ENCODE measurements around the gene NR3C1.
A peak's percentile ranks its signal among the peaks of the same experiment; 100 is the strongest.

NR3C1 gene

GRCh38 chr5:143425835-143426234 lies 22.3 kb upstream of the NR3C1 start:
- DNase-seq (ENCODE audit: low spot score), result no peak

- DNase-seq (ENCODE audit: low spot score), result no peak
Observed at GRCh38 chr5:143418140-143418866, 14.8 kb upstream of the NR3C1 start.

GRCh38 chr5:143417503-143418139 lies 14.1 kb upstream of the NR3C1 start:
- no peak for DNase-seq (ENCODE audit: low spot score)

GRCh38 chr5:143416411-143416810 lies 12.9 kb upstream of the NR3C1 start:
- no peak for DNase-seq (ENCODE audit: low spot score)

- no peak for DNase-seq (ENCODE audit: low spot score)
Observed at GRCh38 chr5:143413958-143414669, 10.6 kb upstream of the NR3C1 start.

- no peak for DNase-seq (ENCODE audit: low spot score)
Observed at GRCh38 chr5:143412661-143413342, 9.3 kb upstream of the NR3C1 start.

- DNase-seq (ENCODE audit: low spot score), result no peak
Observed at GRCh38 chr5:143409926-143410325, 6.4 kb upstream of the NR3C1 start.

GRCh38 chr5:143406408-143406807 lies 2.9 kb upstream of the NR3C1 start:
- no peak for DNase-seq (ENCODE audit: low spot score)

GRCh38 chr5:143405849-143406098 lies 2.3 kb upstream of the NR3C1 start:
- no peak for DNase-seq (ENCODE audit: low spot score)

- no peak for DNase-seq (ENCODE audit: low spot score)
Observed at GRCh38 chr5:143405063-143405848, 1.8 kb upstream of the NR3C1 start.

- DNase-seq (ENCODE audit: low spot score), result peak; percentile 61
Observed at GRCh38 chr5:143404416-143405062, 1.1 kb upstream of the NR3C1 start.

GRCh38 chr5:143403334-143403592 lies 223 bp downstream of the NR3C1 start:
- DNase-seq (ENCODE audit: low spot score), result no peak

- DNase-seq (ENCODE audit: low spot score), result no peak
Observed at GRCh38 chr5:143402553-143403333, 743 bp downstream of the NR3C1 start.

- no peak for DNase-seq (ENCODE audit: low spot score)
Observed at GRCh38 chr5:143402017-143402552, 1.4 kb downstream of the NR3C1 start.

- no peak for DNase-seq (ENCODE audit: low spot score)
Observed at GRCh38 chr5:143401227-143402016, 2.1 kb downstream of the NR3C1 start.

- DNase-seq (ENCODE audit: low spot score), result no peak
Observed at GRCh38 chr5:143400541-143401226, 2.8 kb downstream of the NR3C1 start.

- no peak for DNase-seq (ENCODE audit: low spot score)
Observed at GRCh38 chr5:143399616-143400540, 3.6 kb downstream of the NR3C1 start.

Measured in HuH-7 (cell line).